H1 (cell line): ENCODE results near the gene IL2. TPM values are rescaled to one million over a fixed set of nuclear protein-coding genes. Genes with fewer than 3 reads are reported as not detected.

Experiments
- CTCF ChIA-PET: fragments of 300-600 bp; sonication (Branson Sonifier 250); formaldehyde crosslinking; loops from one replicate; lab custom pipeline; 2021; ENCODE audit not compliant: partially characterized antibody; lab: Charles Lee
- POLR2A ChIA-PET: fragments of 300-600 bp; sonication (Branson Sonifier 250); formaldehyde crosslinking; loops from one replicate; lab custom pipeline; 2021; ENCODE audit warnings: inconsistent platforms; ENCODE audit not compliant: partially characterized antibody; lab: Charles Lee
- DNase-seq, 2 experiments: peaks; one replicate each; pipeline versions ENCODE4 v3.0.0 to v3.0.0-alpha.2; 2010 to 2022; ENCODE audit warnings: low spot score in 2 of 2, low read depth in 1 of 2, mixed read lengths in 1 of 2
- FAIRE-seq: peaks from 2 replicates; lab custom pipeline; 2011; peaks lifted over from hg19 to GRCh38; lab: Jason Lieb, UNC
- H2AFZ ChIP-seq: 2 replicates; pipeline ENCODE4 v1.8.1; 2012; ENCODE audit warnings: low read length, inconsistent platforms
- H2AK5ac ChIP-seq: 2 replicates; pipeline ENCODE4 v1.6.1; 2013; ENCODE audit warnings: low read depth, low read length
- H2BK120ac ChIP-seq: replicated peaks from 2 replicates; pipeline ENCODE3; 2013; ENCODE audit warnings: low read depth, low read length, inconsistent platforms
- H2BK12ac ChIP-seq: 2 replicates; pipeline ENCODE4 v1.6.1; 2013; ENCODE audit warnings: low read depth, low read length
- H2BK15ac ChIP-seq: 2 replicates; pipeline ENCODE4 v1.6.1; 2013; ENCODE audit warnings: low read length
- H2BK20ac ChIP-seq: 2 replicates; pipeline ENCODE4 v1.6.1; 2013; ENCODE audit warnings: low read length
- H2BK5ac ChIP-seq: 2 replicates; pipeline ENCODE4 v1.6.1; 2013; ENCODE audit warnings: low read depth, low read length
- H3K14ac ChIP-seq: 2 replicates; pipeline ENCODE4 v1.6.1; 2013; ENCODE audit warnings: inconsistent platforms; ENCODE audit not compliant: insufficient read length
- H3K18ac ChIP-seq: 2 replicates; pipeline ENCODE4 v1.6.1; 2013; ENCODE audit warnings: low read length; ENCODE audit errors: extremely low read depth
- H3K23ac ChIP-seq: 2 replicates; pipeline ENCODE4 v1.6.1; 2013; ENCODE audit warnings: inconsistent platforms; ENCODE audit not compliant: insufficient read length
- H3K23me2 ChIP-seq: 2 replicates; pipeline ENCODE4 v1.6.1; 2013; ENCODE audit warnings: low read depth, low read length
- H3K27ac ChIP-seq: 2 replicates; pipeline ENCODE4 v1.6.1; 2011; ENCODE audit warnings: low read depth, low read length, inconsistent platforms
- H3K27me3 ChIP-seq, 4 experiments: replicated peaks in 1 of 4; 1 replicate in 1 of 4; 2 replicates in 3 of 4; pipeline versions ENCODE4 v1.6.1 to v1.8.1; 2011 to 2013; ENCODE audit warnings: low read length in 3 of 4, mild to moderate bottlenecking in 3 of 4, inconsistent platforms in 2 of 4, mixed read lengths in 2 of 4, moderate library complexity in 1 of 4; ENCODE audit not compliant: control insufficient read depth in 3 of 4, insufficient read depth in 3 of 4; ENCODE audit errors: extremely low read depth in 1 of 4
- H3K36me3 ChIP-seq, 4 experiments: 2 replicates each; pipeline versions ENCODE4 v1.6.1 to v1.8.1; 2011 to 2013; ENCODE audit warnings: mild to moderate bottlenecking in 4 of 4, low read length in 3 of 4, moderate library complexity in 2 of 4, control low read depth in 1 of 4, inconsistent platforms in 1 of 4; ENCODE audit not compliant: insufficient read depth in 4 of 4, control insufficient read depth in 2 of 4
- H3K4ac ChIP-seq: replicated peaks from 2 replicates; pipeline ENCODE3; 2013; ENCODE audit warnings: low read length, low read depth, mixed read lengths, inconsistent platforms; ENCODE audit not compliant: insufficient read length
- H3K4me1 ChIP-seq, 4 experiments: replicated peaks in 1 of 4; 1 replicate in 1 of 4; 2 replicates in 3 of 4; pipeline versions ENCODE4 v1.6.1 to v1.8.1; 2011 to 2013; ENCODE audit warnings: low read length in 3 of 4, inconsistent platforms in 2 of 4, mixed read lengths in 1 of 4; ENCODE audit not compliant: insufficient read depth in 4 of 4, control insufficient read depth in 3 of 4
- H3K4me2 ChIP-seq, 2 experiments: 2 replicates each; pipeline versions ENCODE4 v1.6.1 to v1.8.1; 2011 to 2013; ENCODE audit warnings: low read depth in 2 of 2, low read length in 2 of 2, control low read depth in 1 of 2, inconsistent platforms in 1 of 2, mild to moderate bottlenecking in 1 of 2; ENCODE audit not compliant: insufficient read depth in 1 of 2
- H3K4me3 ChIP-seq, 4 experiments: fragments of 200-600, 300-600 bp in 1 of 4; sonication (generic), shearing (Covaris generic), sonication (Bioruptor Twin) in 1 of 4; 2 replicates each; pipeline versions ENCODE4 v1.5.1 to v1.8.1; 2011 to 2016; ENCODE audit warnings: low read length in 4 of 4, low read depth in 3 of 4, control low read depth in 2 of 4, inconsistent platforms in 2 of 4, mild to moderate bottlenecking in 2 of 4, mixed read lengths in 1 of 4, moderate library complexity in 1 of 4; ENCODE audit not compliant: insufficient read depth in 2 of 4; ENCODE audit errors: extremely low read depth in 1 of 4
- H3K56ac ChIP-seq: replicated peaks from 2 replicates; pipeline ENCODE3; 2013; ENCODE audit warnings: low read depth, mild to moderate bottlenecking, mixed read lengths, low read length, inconsistent platforms; ENCODE audit not compliant: insufficient read length
- H3K79me1 ChIP-seq: 2 replicates; pipeline ENCODE4 v1.6.1; 2013; ENCODE audit warnings: low read depth, low read length, control low read depth
- H3K79me2 ChIP-seq, 2 experiments: 2 replicates each; pipeline versions ENCODE4 v1.6.1 to v1.8.1; 2012 to 2013; ENCODE audit warnings: low read length in 2 of 2, mild to moderate bottlenecking in 2 of 2, inconsistent platforms in 1 of 2; ENCODE audit not compliant: insufficient read depth in 2 of 2, control insufficient read depth in 1 of 2
- H3K9ac ChIP-seq, 4 experiments: replicated peaks in 1 of 4; 1 replicate in 1 of 4; 2 replicates in 3 of 4; pipeline versions ENCODE4 v1.6.1 to v1.8.1; 2011 to 2013; ENCODE audit warnings: low read depth in 3 of 4, low read length in 3 of 4, control low read depth in 2 of 4, mild to moderate bottlenecking in 2 of 4, moderate library complexity in 2 of 4, inconsistent platforms in 1 of 4; ENCODE audit errors: extremely low read depth in 1 of 4
- H3K9me3 ChIP-seq, 2 experiments: 2 replicates each; pipeline versions ENCODE4 v1.6.1 to v1.8.1; 2012 to 2013; ENCODE audit warnings: mild to moderate bottlenecking in 2 of 2, moderate library complexity in 2 of 2, control low read depth in 1 of 2, inconsistent platforms in 1 of 2, low read depth in 1 of 2, low read length in 1 of 2, mixed read lengths in 1 of 2; ENCODE audit not compliant: insufficient read depth in 2 of 2
- H4K20me1 ChIP-seq, 2 experiments: replicated peaks in 1 of 2; 2 replicates each; pipeline versions ENCODE3 to v1.8.1; 2011 to 2013; ENCODE audit warnings: inconsistent platforms in 2 of 2, low read length in 2 of 2, mild to moderate bottlenecking in 1 of 2; ENCODE audit not compliant: insufficient read depth in 2 of 2, control insufficient read depth in 1 of 2
- H4K5ac ChIP-seq: 2 replicates; pipeline ENCODE4 v1.6.1; 2013; ENCODE audit warnings: low read length, low read depth, mixed read lengths, inconsistent platforms; ENCODE audit not compliant: insufficient read length
- H4K8ac ChIP-seq: 2 replicates; pipeline ENCODE4 v1.8.0; 2013; ENCODE audit warnings: mild to moderate bottlenecking, moderate library complexity, low read length, inconsistent platforms; ENCODE audit not compliant: insufficient read depth; ENCODE audit errors: extremely low read depth
- H4K91ac ChIP-seq: replicated peaks from 2 replicates; pipeline ENCODE3; 2013; ENCODE audit warnings: low read length, mixed read lengths, inconsistent platforms; ENCODE audit not compliant: insufficient read length
- CHD2 ChIP-seq: IDR thresholded peaks from 2 replicates; pipeline ENCODE4 v1.6.1; 2012; ENCODE audit warnings: low read length, improper control_type of control experiment
- HDAC2 ChIP-seq, 2 experiments: fragments of 300-600 bp in 1 of 2; sonication (generic) in 1 of 2; IDR thresholded peaks; 2 replicates each; pipeline ENCODE4 v1.6.1; 2011 to 2012; ENCODE audit warnings: low read depth in 2 of 2, low read length in 2 of 2, mild to moderate bottlenecking in 2 of 2, moderate library complexity in 2 of 2, borderline replicate concordance in 1 of 2, inconsistent platforms in 1 of 2
- WGBS, 2 experiments: shearing (Covaris generic) in 1 of 2; methylation state at CpG; one replicate each; pipeline versions ENCODE4 v1.1.6 to v1.1.7; 2013 to 2015; ENCODE audit warnings: low lambda C conversion rate in 2 of 2, mixed read lengths in 2 of 2, inconsistent platforms in 1 of 2, low coverage in 1 of 2, missing lambda C conversion rate in 1 of 2; ENCODE audit not compliant: insufficient replicate concordance in 2 of 2, insufficient coverage in 1 of 2, insufficient read length in 1 of 2; ENCODE audit errors: extremely low coverage in 1 of 2, missing lambda C conversion rate in 1 of 2; 5-methylcytosine and 5-hydroxymethylcytosine counted together
- polyA plus RNA-seq, 7 experiments: library from polyadenylated mRNA; depleted of rRNA in 3 of 7; stranded (reverse) in 5 of 7; unstranded in 2 of 7; fragments of >200 nt in 5 of 7; fragments of 200-250 nt in 2 of 7; gene quantifications; 1 replicate in 5 of 7; 2 replicates in 1 of 7; 4 replicates in 1 of 7; pipeline versions ENCODE4 v1.2.1 to v1.2.3, GENCODE V29; 2011 to 2013; ENCODE audit warnings: missing spikeins in 2 of 7, mixed read lengths in 2 of 7
- total RNA-seq: library from RNA; stranded (reverse); fragmentation: NEBNext Ultra II Directional; extraction: Animal tissue kit (Norgen Biotek cat#: 25700); gene quantifications from 2 replicates; pipeline ENCODE4 v1.2.1, GENCODE V29; 2021

The IL2 gene
- total and polyA plus RNA-seq, 2 of the 8 experiments (the other 6 are each of a cell fraction or from before 2014, with no cell fraction given), result not detected

DNA sequence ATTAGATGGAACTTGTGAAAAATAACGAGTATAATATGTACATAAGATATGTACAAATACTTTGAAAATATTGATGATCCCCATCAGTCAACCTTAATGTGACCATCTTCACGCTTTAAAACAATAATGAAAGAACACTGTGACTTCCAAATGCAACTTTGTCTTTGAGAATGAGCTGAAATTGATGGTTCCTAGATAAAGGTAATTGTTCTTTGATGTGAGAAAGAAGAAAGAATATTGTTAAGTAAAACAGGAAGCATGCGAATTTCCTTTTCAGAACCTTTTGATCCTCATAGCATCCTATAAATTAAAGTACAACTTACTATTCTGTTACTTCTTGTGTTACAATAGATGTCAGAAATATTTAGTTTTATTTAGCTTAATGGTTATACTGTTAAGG, 22.2 kb downstream of the IL2 start:
- H3K4ac ChIP-seq, result no peak overlapping the region
- H3K27me3 ChIP-seq, result no peaks in the 10 kb centered on the region
- WGBS, 2 experiments, result 83% methylated on average over 3 of the region's 3 CpGs; no CpG with 5 or more reads in 1 of the 2 experiments
- no peak overlapping the region for H3K14ac ChIP-seq
- no peak for DNase-seq
- H3K56ac ChIP-seq, result no peak overlapping the region
- no peak overlapping the region for H3K4me3 ChIP-seq
- H3K4me2 ChIP-seq, result no peak overlapping the region
- POLR2A ChIA-PET, result no interaction called here
- no peak overlapping the region for H2AK5ac ChIP-seq
- H3K4me1 ChIP-seq, result no peaks in the 10 kb centered on the region
- H2AFZ ChIP-seq, result no peak overlapping the region
- no peak overlapping the region for H4K5ac ChIP-seq
- no peaks in the 10 kb centered on the region for H3K79me2 ChIP-seq
- no peak overlapping the region for H2BK5ac ChIP-seq
- no peak overlapping the region for H2BK15ac ChIP-seq
- no peaks in the 10 kb centered on the region for H3K9me3 ChIP-seq
- no peak overlapping the region for H3K18ac ChIP-seq
- no peak overlapping the region for H3K23ac ChIP-seq
- no peak overlapping the region for H4K91ac ChIP-seq
- no peak overlapping the region for H4K8ac ChIP-seq
- H2BK20ac ChIP-seq, result no peak overlapping the region
- no peak overlapping the region for H2BK120ac ChIP-seq
- H3K36me3 ChIP-seq, result no peaks in the 10 kb centered on the region
- H3K79me1 ChIP-seq, result no peaks in the 10 kb centered on the region
- H3K23me2 ChIP-seq, result no peaks in the 10 kb centered on the region
- CTCF ChIA-PET, result interaction anchor here (2.0 kb wide), 1 partner anchor 16 kb away, joined by 6 read pairs; no protein-coding TSS in a partner anchor
- no peaks in the 10 kb centered on the region for H4K20me1 ChIP-seq
- no peak overlapping the region for H3K9ac ChIP-seq
- H3K27ac ChIP-seq, result no peak overlapping the region
- no peak overlapping the region for H2BK12ac ChIP-seq
- no peak for FAIRE-seq
- TF ChIP-seq HDAC2 (IDR thresholded peaks at IDR 0.05; ENCODE audit: borderline replicate concordance in 1 of 2, low read depth in 2 of 2, low read length in 2 of 2), result no peak
- TF ChIP-seq CHD2, result no peak
